Astrocyte (in vitro differentiated cells and primary cell): ENCODE data around the gene SNX12. TPM values are rescaled to one million over a fixed set of nuclear protein-coding genes. Genes with fewer than 3 reads are reported as not detected.

Experiments
- DNase-seq: peaks from one replicate; pipeline ENCODE4 v3.0.0-alpha.2; 2010; ENCODE audit warnings: low read depth
- FAIRE-seq: peaks from 2 replicates; lab custom pipeline; 2011; peaks lifted over from hg19 to GRCh38; lab: Jason Lieb, UNC
- H2AFZ ChIP-seq: 2 replicates; pipeline ENCODE4 v1.6.0; 2012; ENCODE audit warnings: low read depth, low read length, inconsistent platforms
- H3K27ac ChIP-seq: 2 replicates; pipeline ENCODE4 v1.5.1; 2011; ENCODE audit warnings: low read depth, low read length, inconsistent platforms
- H3K27me3 ChIP-seq: 2 replicates; pipeline ENCODE4 v1.6.0; 2011; ENCODE audit warnings: low read length, inconsistent platforms; ENCODE audit not compliant: insufficient read depth
- H3K36me3 ChIP-seq: 2 replicates; pipeline ENCODE4 v1.5.1; 2011; ENCODE audit warnings: low read length, inconsistent platforms; ENCODE audit not compliant: insufficient read depth
- H3K4me1 ChIP-seq: 2 replicates; pipeline ENCODE4 v1.5.1; 2011; ENCODE audit warnings: low read length, inconsistent platforms; ENCODE audit not compliant: insufficient read depth
- H3K4me2 ChIP-seq: 2 replicates; pipeline ENCODE4 v1.6.0; 2012; ENCODE audit warnings: low read length, inconsistent platforms
- H3K4me3 ChIP-seq: 2 replicates; pipeline ENCODE4 v1.5.1; 2011; ENCODE audit warnings: low read depth, mild to moderate bottlenecking, low read length, inconsistent platforms; ENCODE audit not compliant: insufficient read depth
- H3K79me2 ChIP-seq: 2 replicates; pipeline ENCODE4 v1.6.0; 2012; ENCODE audit warnings: mild to moderate bottlenecking, low read length, inconsistent platforms; ENCODE audit not compliant: insufficient read depth
- H3K9ac ChIP-seq: 2 replicates; pipeline ENCODE4 v1.6.0; 2012; ENCODE audit warnings: mild to moderate bottlenecking, low read length, inconsistent platforms
- H3K9me3 ChIP-seq: 2 replicates; pipeline ENCODE4 v1.5.1; 2012; ENCODE audit warnings: low read depth, mild to moderate bottlenecking, low read length, inconsistent platforms; ENCODE audit not compliant: insufficient read depth
- H4K20me1 ChIP-seq: 2 replicates; pipeline ENCODE4 v1.6.0; 2012; ENCODE audit warnings: low read length, inconsistent platforms; ENCODE audit not compliant: insufficient read depth
- H3K27ac Mint-ChIP-seq: one replicate; pipeline ENCODE4 v1.8.0; 2021; ENCODE audit warnings: mild to moderate bottlenecking, mixed read lengths; ENCODE audit not compliant: unreplicated experiment
- H3K27me3 Mint-ChIP-seq: one replicate; pipeline ENCODE4 v1.8.0; 2021; ENCODE audit warnings: low read depth, mixed read lengths; ENCODE audit not compliant: unreplicated experiment
- H3K36me3 Mint-ChIP-seq: one replicate; pipeline ENCODE4 v1.8.0; 2021; ENCODE audit warnings: low read depth, mixed read lengths; ENCODE audit not compliant: unreplicated experiment
- H3K4me1 Mint-ChIP-seq: one replicate; pipeline ENCODE4 v1.8.0; 2021; ENCODE audit warnings: low read depth, mixed read lengths; ENCODE audit not compliant: unreplicated experiment
- H3K4me3 Mint-ChIP-seq: one replicate; pipeline ENCODE4 v1.8.0; 2021; ENCODE audit warnings: mild to moderate bottlenecking, moderate library complexity, mixed read lengths; ENCODE audit not compliant: unreplicated experiment
- H3K9me3 Mint-ChIP-seq: one replicate; pipeline ENCODE4 v1.8.0; 2021; ENCODE audit warnings: mild to moderate bottlenecking, mixed read lengths; ENCODE audit not compliant: unreplicated experiment
- EZH2 ChIP-seq: IDR thresholded peaks from 2 replicates; pipeline ENCODE4 v1.6.1; 2012; ENCODE audit warnings: mild to moderate bottlenecking, low read length, inconsistent platforms; ENCODE audit not compliant: insufficient read depth
- total RNA-seq: library from RNA; stranded (reverse); gene quantifications from 2 replicates; pipeline ENCODE4 v1.2.1, GENCODE V29; 2021
- TF ChIP-seq, protein P1 (sequence below): IDR thresholded peaks from 2 replicates; pipeline ENCODE4 v1.5.1; 2011; ENCODE audit warnings: low read depth, mild to moderate bottlenecking, inconsistent platforms, low read length, moderate library complexity; ENCODE audit not compliant: insufficient read depth

SNX12 gene
- total RNA-seq, 1 donor from 2014 or later = 76.6 TPM

GRCh38 chrX:71082124-71082647 is 14.1 kb upstream of the SNX12 start:
- no peaks in the 10 kb centered on the region for H3K27me3 Mint-ChIP-seq
- no peak for FAIRE-seq
- Histone ChIP-seq H3K27ac (no peak overlapping the region), H3K27me3 (peaks cover 2% of the 10 kb centered on the region), H3K9me3 (no peaks in the 10 kb centered on the region), H4K20me1 (no peaks in the 10 kb centered on the region), H3K9ac (no peak overlapping the region), H3K4me3 (no peak overlapping the region), H3K4me2 (no peak overlapping the region), H2AFZ (no peak overlapping the region), H3K79me2 (no peaks in the 10 kb centered on the region), H3K36me3 (no peaks in the 10 kb centered on the region), H3K4me1 (no peaks in the 10 kb centered on the region)
- no peak for DNase-seq
- TF ChIP-seq EZH2 = no peak
- TF ChIP-seq, protein P1, sequence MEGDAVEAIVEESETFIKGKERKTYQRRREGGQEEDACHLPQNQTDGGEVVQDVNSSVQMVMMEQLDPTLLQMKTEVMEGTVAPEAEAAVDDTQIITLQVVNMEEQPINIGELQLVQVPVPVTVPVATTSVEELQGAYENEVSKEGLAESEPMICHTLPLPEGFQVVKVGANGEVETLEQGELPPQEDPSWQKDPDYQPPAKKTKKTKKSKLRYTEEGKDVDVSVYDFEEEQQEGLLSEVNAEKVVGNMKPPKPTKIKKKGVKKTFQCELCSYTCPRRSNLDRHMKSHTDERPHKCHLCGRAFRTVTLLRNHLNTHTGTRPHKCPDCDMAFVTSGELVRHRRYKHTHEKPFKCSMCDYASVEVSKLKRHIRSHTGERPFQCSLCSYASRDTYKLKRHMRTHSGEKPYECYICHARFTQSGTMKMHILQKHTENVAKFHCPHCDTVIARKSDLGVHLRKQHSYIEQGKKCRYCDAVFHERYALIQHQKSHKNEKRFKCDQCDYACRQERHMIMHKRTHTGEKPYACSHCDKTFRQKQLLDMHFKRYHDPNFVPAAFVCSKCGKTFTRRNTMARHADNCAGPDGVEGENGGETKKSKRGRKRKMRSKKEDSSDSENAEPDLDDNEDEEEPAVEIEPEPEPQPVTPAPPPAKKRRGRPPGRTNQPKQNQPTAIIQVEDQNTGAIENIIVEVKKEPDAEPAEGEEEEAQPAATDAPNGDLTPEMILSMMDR = no peak
- H3K4me3 Mint-ChIP-seq = no peak overlapping the region
- H3K36me3 Mint-ChIP-seq = no peaks in the 10 kb centered on the region
- peaks cover 4% of the 10 kb centered on the region for H3K4me1 Mint-ChIP-seq
- no peaks in the 10 kb centered on the region for H3K9me3 Mint-ChIP-seq
- H3K27ac Mint-ChIP-seq = no peak overlapping the region

- Mint-ChIP-seq H3K4me3 (no peak overlapping the region), H3K9me3 (no peaks in the 10 kb centered on the region), H3K4me1 (peaks cover 4% of the 10 kb centered on the region)
These were observed 13.4 kb upstream of the SNX12 start for GRCh38 chrX:71081330-71082123.

More at GRCh38 chrX:71081330-71082123, 13.4 kb upstream of the SNX12 start:
- Histone ChIP-seq H3K36me3 (no peaks in the 10 kb centered on the region), H3K27me3 (peaks cover 2% of the 10 kb centered on the region), H3K9ac (no peak overlapping the region), H3K27ac (no peak overlapping the region), H3K4me1 (no peaks in the 10 kb centered on the region), H2AFZ (no peak overlapping the region), H4K20me1 (no peaks in the 10 kb centered on the region), H3K79me2 (no peaks in the 10 kb centered on the region), H3K4me3 (no peak overlapping the region), H3K4me2 (no peak overlapping the region), H3K9me3 (no peaks in the 10 kb centered on the region)
- peak; percentile 15 for DNase-seq
- Mint-ChIP-seq H3K27ac (no peak overlapping the region), H3K27me3 (no peaks in the 10 kb centered on the region), H3K36me3 (no peaks in the 10 kb centered on the region)
- TF ChIP-seq, protein P1 = no peak
- no peak for TF ChIP-seq EZH2
- no peak for FAIRE-seq
